ENCODE measurements around the gene GLI3.

The GLI3 gene

DNA sequence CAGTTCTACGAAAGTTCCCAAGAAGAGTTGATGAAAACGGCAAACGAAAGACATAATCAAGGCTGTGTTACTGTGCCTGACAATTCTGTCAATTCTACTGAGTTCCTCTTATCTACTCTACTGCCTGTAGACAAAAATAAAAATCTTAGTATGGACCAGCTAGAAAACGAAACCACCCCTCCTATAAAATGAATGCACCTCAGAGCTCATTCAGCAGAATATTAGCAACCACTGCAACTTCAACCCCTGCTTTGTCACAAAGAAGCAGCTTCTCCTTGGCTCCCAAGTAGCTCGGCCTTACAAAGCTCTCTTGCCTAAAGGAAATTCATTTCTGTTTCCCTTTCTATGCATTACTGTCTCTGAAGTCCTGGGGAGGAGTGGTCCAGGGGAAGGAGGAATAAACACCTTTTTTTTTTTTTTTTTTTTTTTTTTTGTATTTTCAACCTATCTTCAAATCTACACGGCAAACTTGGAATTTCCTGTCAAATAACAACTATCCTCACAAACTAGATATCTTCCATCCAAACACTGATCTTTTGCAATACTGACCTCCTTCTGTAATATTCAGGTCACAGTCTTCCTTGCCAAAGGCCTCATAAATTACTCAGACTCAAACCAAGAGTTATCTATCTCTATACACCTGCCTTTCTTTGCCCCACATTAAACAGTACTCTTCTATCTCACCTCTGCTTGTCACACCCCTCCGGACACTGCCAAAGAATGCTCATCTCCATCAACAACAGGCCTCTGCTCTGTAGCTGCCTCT is 74.3 kb downstream of the GLI3 start:
- TF ChIP-seq, protein P1, sequence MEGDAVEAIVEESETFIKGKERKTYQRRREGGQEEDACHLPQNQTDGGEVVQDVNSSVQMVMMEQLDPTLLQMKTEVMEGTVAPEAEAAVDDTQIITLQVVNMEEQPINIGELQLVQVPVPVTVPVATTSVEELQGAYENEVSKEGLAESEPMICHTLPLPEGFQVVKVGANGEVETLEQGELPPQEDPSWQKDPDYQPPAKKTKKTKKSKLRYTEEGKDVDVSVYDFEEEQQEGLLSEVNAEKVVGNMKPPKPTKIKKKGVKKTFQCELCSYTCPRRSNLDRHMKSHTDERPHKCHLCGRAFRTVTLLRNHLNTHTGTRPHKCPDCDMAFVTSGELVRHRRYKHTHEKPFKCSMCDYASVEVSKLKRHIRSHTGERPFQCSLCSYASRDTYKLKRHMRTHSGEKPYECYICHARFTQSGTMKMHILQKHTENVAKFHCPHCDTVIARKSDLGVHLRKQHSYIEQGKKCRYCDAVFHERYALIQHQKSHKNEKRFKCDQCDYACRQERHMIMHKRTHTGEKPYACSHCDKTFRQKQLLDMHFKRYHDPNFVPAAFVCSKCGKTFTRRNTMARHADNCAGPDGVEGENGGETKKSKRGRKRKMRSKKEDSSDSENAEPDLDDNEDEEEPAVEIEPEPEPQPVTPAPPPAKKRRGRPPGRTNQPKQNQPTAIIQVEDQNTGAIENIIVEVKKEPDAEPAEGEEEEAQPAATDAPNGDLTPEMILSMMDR (IDR thresholded peaks at IDR 0.05; ENCODE audit: low read depth, low read length, missing control alignments): no peak

GRCh38 chr7:42161719-42162118 is 75.3 kb downstream of the GLI3 start:
- TF ChIP-seq, protein P1 (IDR thresholded peaks at IDR 0.05; ENCODE audit: low read depth, low read length, missing control alignments): no peak
- DNase-seq (ENCODE audit: low read depth): no peak
- no peak overlapping the region for H3K4me3 ChIP-seq (ENCODE audit: low read depth, low read length)

More for the DNA sequence above, 74.3 kb downstream of the GLI3 start:
- no peak overlapping the region for H3K4me3 ChIP-seq (ENCODE audit: low read depth, low read length)
- DNase-seq (ENCODE audit: low read depth): no peak

DNA sequence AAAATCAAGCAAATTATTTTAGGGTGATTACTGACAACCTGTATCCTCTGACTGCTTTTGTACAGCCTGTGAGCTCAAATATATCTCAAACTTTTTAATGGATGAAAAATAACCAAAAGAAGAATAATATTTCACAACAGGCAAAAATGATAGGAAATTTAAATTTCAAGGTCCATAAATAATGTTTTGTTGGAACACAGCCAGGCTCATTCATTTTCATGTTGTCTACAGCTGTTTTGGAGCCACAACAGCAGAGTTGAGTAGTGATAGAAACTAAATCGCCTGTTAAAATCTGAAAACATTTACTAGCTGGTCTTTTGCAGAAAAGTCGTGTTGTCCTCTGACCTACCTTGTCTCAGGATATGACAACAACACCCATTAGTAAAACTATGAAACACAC is 75.9 kb downstream of the GLI3 start:
- DNase-seq (ENCODE audit: low read depth): no peak
- no peak overlapping the region for H3K4me3 ChIP-seq (ENCODE audit: low read depth, low read length)
- TF ChIP-seq, protein P1 (IDR thresholded peaks at IDR 0.05; ENCODE audit: low read depth, low read length, missing control alignments): no peak

DNA sequence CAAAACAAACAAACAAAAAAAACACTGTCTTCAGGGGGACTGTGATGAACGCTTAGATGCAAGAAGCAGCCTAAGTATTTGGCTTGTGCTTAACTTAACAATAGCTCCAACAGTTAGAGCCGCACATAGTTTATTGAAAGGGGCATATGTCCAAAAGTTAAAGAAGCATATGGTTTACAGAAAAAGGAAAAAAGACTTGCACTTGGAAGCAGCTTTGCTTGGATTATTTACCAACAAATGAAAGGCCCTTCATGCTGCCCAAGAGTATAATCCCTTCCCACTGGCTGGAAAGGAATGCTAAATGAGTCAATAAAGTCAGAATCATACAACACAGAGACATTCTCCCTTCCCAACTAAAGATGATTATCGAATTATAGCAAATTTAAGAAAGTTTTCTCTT is 77.9 kb downstream of the GLI3 start:
- TF ChIP-seq, protein P1 (IDR thresholded peaks at IDR 0.05; ENCODE audit: low read depth, low read length, missing control alignments): no peak
- DNase-seq (ENCODE audit: low read depth): no peak
- H3K4me3 ChIP-seq (ENCODE audit: low read depth, low read length): no peak overlapping the region

GRCh38 chr7:42156967-42157721 is 79.9 kb downstream of the GLI3 start:
- DNase-seq (ENCODE audit: low read depth): no peak
- no peak overlapping the region for H3K4me3 ChIP-seq (ENCODE audit: low read depth, low read length)
- TF ChIP-seq, protein P1 (IDR thresholded peaks at IDR 0.05; ENCODE audit: low read depth, low read length, missing control alignments): no peak

- TF ChIP-seq, protein P1 (IDR thresholded peaks at IDR 0.05; ENCODE audit: low read depth, low read length, missing control alignments): no peak
- DNase-seq (ENCODE audit: low read depth): no peak
- H3K4me3 ChIP-seq (ENCODE audit: low read depth, low read length): no peak overlapping the region
Measured at GRCh38 chr7:42156291-42156865, 80.6 kb downstream of the GLI3 start.

Data from GM12864 (cell line).